Measurements from ENCODE around the gene GPR137.

The GPR137 gene

DNA sequence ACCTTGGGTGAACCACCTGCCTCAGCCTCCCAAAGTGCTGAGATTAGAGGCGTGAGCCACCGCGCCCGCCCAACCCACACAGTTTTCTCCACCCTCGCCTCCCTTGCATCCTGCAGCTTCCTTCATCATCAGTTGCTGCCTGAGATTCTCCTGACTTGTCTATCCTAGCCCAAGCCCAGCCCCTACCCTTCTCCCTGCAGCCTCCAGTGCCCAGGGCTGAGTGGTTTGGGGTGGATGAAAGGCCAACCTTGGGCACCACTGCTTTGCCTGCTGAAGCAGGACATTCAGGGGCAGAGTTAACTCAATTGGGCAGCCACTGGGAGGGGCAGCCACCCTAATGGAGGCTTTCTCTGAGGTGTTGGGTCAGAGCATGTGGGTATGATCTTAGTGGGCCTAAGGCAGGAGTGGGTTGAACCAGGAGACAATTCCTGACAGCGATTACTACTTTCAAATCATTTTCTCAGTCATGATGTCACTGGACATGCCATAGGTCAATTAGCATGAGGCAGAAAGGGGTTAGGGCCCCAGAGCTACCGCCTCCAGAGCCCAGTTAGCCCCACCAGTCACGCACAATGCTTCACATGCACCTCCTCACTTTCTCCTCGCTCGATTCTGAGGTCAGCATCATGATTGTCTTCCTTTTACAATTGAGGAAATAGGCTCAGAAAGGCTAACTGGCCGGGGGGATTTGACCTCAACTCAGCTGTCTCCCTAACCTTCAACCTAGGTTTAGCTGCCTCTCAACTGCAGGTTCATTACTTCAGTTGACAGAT, 45.8 kb upstream of the GPR137 start:
- TF ChIP-seq POLR2AphosphoS5 (IDR thresholded peaks at IDR 0.05; ENCODE audit: low read depth, low read length) (no peak), TAF1 (IDR thresholded peaks at IDR 0.05; ENCODE audit: borderline replicate concordance, insufficient read depth, low read length) (no peak), FOXP2 (optimal IDR thresholded peaks at IDR 0.05; ENCODE audit: borderline replicate concordance, extremely low read depth, extremely low read length, insufficient read depth) (no peak), SIN3A (IDR thresholded peaks at IDR 0.05; ENCODE audit: borderline replicate concordance, insufficient read depth, low read length) (no peak)
- TF ChIP-seq, protein P1, sequence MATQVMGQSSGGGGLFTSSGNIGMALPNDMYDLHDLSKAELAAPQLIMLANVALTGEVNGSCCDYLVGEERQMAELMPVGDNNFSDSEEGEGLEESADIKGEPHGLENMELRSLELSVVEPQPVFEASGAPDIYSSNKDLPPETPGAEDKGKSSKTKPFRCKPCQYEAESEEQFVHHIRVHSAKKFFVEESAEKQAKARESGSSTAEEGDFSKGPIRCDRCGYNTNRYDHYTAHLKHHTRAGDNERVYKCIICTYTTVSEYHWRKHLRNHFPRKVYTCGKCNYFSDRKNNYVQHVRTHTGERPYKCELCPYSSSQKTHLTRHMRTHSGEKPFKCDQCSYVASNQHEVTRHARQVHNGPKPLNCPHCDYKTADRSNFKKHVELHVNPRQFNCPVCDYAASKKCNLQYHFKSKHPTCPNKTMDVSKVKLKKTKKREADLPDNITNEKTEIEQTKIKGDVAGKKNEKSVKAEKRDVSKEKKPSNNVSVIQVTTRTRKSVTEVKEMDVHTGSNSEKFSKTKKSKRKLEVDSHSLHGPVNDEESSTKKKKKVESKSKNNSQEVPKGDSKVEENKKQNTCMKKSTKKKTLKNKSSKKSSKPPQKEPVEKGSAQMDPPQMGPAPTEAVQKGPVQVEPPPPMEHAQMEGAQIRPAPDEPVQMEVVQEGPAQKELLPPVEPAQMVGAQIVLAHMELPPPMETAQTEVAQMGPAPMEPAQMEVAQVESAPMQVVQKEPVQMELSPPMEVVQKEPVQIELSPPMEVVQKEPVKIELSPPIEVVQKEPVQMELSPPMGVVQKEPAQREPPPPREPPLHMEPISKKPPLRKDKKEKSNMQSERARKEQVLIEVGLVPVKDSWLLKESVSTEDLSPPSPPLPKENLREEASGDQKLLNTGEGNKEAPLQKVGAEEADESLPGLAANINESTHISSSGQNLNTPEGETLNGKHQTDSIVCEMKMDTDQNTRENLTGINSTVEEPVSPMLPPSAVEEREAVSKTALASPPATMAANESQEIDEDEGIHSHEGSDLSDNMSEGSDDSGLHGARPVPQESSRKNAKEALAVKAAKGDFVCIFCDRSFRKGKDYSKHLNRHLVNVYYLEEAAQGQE (IDR thresholded peaks at IDR 0.05; ENCODE audit: insufficient read depth in 1 of 2, low read depth in 2 of 2, low read length in 2 of 2): no peak

DNA sequence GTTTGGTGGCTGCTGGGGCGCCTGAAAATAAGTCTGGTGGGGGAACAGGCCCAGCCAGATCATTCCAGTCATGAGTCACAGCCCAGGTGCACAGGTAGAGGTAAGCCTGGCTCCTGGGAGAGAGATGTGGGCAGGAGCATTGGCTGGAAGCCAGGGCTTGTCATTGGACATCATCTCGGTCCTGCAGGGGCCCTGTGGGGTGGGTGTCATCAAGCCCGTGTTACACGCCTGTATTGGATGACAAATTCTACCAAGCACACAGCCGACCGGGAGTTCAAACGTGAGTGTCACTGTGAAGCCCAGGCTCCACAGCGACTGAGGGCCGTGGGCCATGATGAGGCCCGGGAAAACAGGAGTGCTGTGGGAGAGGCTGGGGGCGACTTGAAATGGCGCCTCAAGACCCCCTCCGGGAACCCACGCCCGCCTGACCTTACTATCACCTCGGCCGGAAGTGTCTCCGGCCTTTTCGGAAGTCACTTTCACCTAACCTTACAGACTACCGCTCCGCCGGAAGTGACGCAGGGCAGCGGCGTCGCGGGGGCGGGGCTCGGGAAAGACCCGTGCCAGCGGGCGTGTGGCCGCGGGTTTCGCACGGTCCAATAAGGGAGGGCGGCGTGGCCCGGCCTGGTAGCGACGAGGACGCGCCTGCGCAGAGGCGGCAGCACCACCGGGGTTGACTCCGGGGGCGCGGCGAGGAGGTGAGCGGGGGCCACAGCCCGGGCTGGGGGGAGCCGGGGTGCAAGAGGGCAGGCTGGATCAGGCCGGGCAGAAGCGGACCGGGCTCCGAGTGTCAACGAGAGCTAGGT, 45.0 kb upstream of the GPR137 start, which contains the start of gene FKBP2:
Gene FKBP2 (plus strand): TSS at position 661 of the 806 bp plus-strand sequence. CDS start 1,293 bp downstream, outside the sequence.
- TF ChIP-seq TAF1 (IDR thresholded peaks at IDR 0.05; ENCODE audit: borderline replicate concordance, insufficient read depth, low read length) (peak; percentile 83; the same call in 1 of the 2 replicates), FOXP2 (optimal IDR thresholded peaks at IDR 0.05; ENCODE audit: borderline replicate concordance, extremely low read depth, extremely low read length, insufficient read depth) (no peak), POLR2AphosphoS5 (IDR thresholded peaks at IDR 0.05; ENCODE audit: low read depth, low read length) (peak; percentile 72), SIN3A (IDR thresholded peaks at IDR 0.05; ENCODE audit: borderline replicate concordance, insufficient read depth, low read length) (peak; percentile 48; the same call in 1 of the 2 replicates)
- TF ChIP-seq, protein P1 (IDR thresholded peaks at IDR 0.05; ENCODE audit: insufficient read depth in 1 of 2, low read depth in 2 of 2, low read length in 2 of 2): peak in 1 of 2 experiments; percentile 4; a peak in 1 of 4 replicates

DNA sequence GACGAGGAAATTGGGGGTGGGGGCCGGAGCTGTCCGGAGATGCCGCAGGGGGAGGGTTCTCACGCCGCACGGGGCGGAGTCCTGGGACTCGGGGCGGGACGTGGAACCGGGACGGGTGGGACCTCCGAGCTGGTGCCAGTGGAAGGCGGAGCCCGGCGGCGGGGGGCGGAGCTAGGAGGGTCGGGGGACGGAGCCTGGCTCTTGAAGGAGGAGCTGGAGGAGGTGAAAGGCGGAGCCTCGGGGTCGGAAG, 44.5 kb upstream of the GPR137 start:
- TF ChIP-seq SIN3A (IDR thresholded peaks at IDR 0.05; ENCODE audit: borderline replicate concordance, insufficient read depth, low read length) (no peak), TAF1 (IDR thresholded peaks at IDR 0.05; ENCODE audit: borderline replicate concordance, insufficient read depth, low read length) (no peak), FOXP2 (optimal IDR thresholded peaks at IDR 0.05; ENCODE audit: borderline replicate concordance, extremely low read depth, extremely low read length, insufficient read depth) (no peak), POLR2AphosphoS5 (IDR thresholded peaks at IDR 0.05; ENCODE audit: low read depth, low read length) (no peak)
- TF ChIP-seq, protein P1 (IDR thresholded peaks at IDR 0.05; ENCODE audit: insufficient read depth in 1 of 2, low read depth in 2 of 2, low read length in 2 of 2): no peak

DNA sequence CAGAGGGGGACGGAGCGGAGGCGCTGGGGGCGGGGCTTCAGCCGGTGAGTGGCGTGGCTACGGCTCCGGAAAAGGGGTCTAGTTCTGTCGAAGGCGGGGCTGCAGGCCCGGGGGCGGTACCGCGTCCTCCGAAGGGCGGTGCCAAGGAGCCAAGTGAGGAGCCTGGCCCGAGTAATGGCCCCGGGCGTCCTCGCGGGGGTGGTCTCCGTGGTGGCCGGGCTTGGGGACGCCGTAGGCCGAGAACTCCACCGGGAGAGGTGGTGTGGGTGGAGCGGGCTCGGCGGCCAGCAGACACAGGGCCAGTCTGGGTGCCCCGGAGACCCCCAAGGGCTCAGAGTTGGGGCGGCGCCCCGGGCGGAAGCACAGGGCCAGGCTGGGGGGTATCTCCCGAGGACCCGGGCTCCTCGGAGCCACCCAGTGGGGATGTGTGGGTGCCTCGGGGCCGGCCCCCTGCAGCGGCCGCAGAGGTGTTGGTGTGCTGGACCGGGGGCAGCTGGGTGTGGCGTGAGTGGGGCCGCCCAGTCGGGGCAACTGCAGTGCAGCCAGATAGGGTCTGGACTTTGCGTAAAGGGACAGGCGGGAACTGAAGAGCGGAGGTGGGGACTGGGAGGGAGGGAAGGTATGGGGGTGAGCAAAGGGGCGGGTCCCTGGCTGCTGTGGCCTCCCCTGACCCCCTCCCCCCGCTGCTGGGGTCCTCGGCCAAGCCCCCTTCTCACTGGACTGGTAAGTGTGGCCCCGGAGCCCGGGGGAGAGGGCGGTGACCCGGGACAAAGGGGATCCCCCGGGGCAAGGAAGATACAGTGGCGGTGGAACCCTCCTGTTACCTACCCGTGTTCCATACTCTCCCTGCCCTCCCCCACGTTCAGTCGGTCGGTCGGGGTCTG, 43.9 kb upstream of the GPR137 start:
- TF ChIP-seq, protein P1 (IDR thresholded peaks at IDR 0.05; ENCODE audit: insufficient read depth in 1 of 2, low read depth in 2 of 2, low read length in 2 of 2): no peak
- TF ChIP-seq TAF1 (IDR thresholded peaks at IDR 0.05; ENCODE audit: borderline replicate concordance, insufficient read depth, low read length): peak; percentile 65
- peak; percentile 43; the same call in 1 of the 2 replicates for TF ChIP-seq SIN3A (IDR thresholded peaks at IDR 0.05; ENCODE audit: borderline replicate concordance, insufficient read depth, low read length)
- no peak for TF ChIP-seq FOXP2 (optimal IDR thresholded peaks at IDR 0.05; ENCODE audit: borderline replicate concordance, extremely low read depth, extremely low read length, insufficient read depth)
- TF ChIP-seq POLR2AphosphoS5 (IDR thresholded peaks at IDR 0.05; ENCODE audit: low read depth, low read length): peak; percentile 61; the same call in 1 of the 2 replicates
